ENCODE measurements around the gene RPS6KA3. TPM values are rescaled to one million over a fixed set of nuclear protein-coding genes. Genes with fewer than 3 reads are reported as not detected.

The RPS6KA3 gene
- total RNA-seq, 1 donor from 2014 or later = 43.0 TPM

GRCh38 chrX:20229155-20229554, 37.6 kb downstream of the RPS6KA3 start:
- no peak for TF ChIP-seq CTCF (IDR thresholded peaks at IDR 0.05)
- no peaks in the 10 kb centered on the region for H3K27me3 ChIP-seq
- H3K4me3 ChIP-seq = no peak overlapping the region
- H3K36me3 ChIP-seq = peaks cover 0 to 3% of the 10 kb centered on the region in 2 donors
- H3K27ac ChIP-seq = no peak overlapping the region
- H3K4me1 ChIP-seq = no peaks in the 10 kb centered on the region
- no peak for DNase-seq (ENCODE audit: low spot score in 2 of 2)
- H3K9me3 ChIP-seq = no peaks in the 10 kb centered on the region
- intact Hi-C loops (cut with DNase I) = no loop called here

GRCh38 chrX:20228245-20228644, 38.5 kb downstream of the RPS6KA3 start:
- peaks cover 0 to 3% of the 10 kb centered on the region in 2 donors for H3K36me3 ChIP-seq
- H3K4me3 ChIP-seq = no peak overlapping the region
- TF ChIP-seq CTCF (IDR thresholded peaks at IDR 0.05) = no peak
- H3K27ac ChIP-seq = no peak overlapping the region
- H3K4me1 ChIP-seq = no peaks in the 10 kb centered on the region
- no peaks in the 10 kb centered on the region for H3K9me3 ChIP-seq
- DNase-seq (ENCODE audit: low spot score in 2 of 2) = no peak
- no peaks in the 10 kb centered on the region for H3K27me3 ChIP-seq
- intact Hi-C loops (cut with DNase I) = no loop called here

GRCh38 chrX:20227116-20227515, 39.6 kb downstream of the RPS6KA3 start:
- Histone ChIP-seq H3K36me3 (no peaks in the 10 kb centered on the region), H3K4me3 (no peak overlapping the region), H3K27me3 (no peaks in the 10 kb centered on the region), H3K9me3 (no peaks in the 10 kb centered on the region), H3K27ac (no peak overlapping the region), H3K4me1 (no peaks in the 10 kb centered on the region)
- DNase-seq (ENCODE audit: low spot score in 2 of 2) = no peak
- no peak for TF ChIP-seq CTCF (IDR thresholded peaks at IDR 0.05)
- intact Hi-C loops (cut with DNase I) = no loop called here

- H3K9me3 ChIP-seq = no peaks in the 10 kb centered on the region
- intact Hi-C loops (cut with DNase I) = no loop called here
- H3K36me3 ChIP-seq = no peaks in the 10 kb centered on the region
- TF ChIP-seq CTCF (IDR thresholded peaks at IDR 0.05) = no peak
- no peak overlapping the region for H3K4me3 ChIP-seq
- H3K27me3 ChIP-seq = no peaks in the 10 kb centered on the region
- no peak overlapping the region for H3K27ac ChIP-seq
- DNase-seq (ENCODE audit: low spot score in 2 of 2) = no peak
- H3K4me1 ChIP-seq = no peaks in the 10 kb centered on the region
These were observed 41.2 kb downstream of the RPS6KA3 start for GRCh38 chrX:20225488-20225833.

GRCh38 chrX:20224814-20225487, 41.8 kb downstream of the RPS6KA3 start:
- intact Hi-C loops (cut with DNase I) = no loop called here
- no peak for DNase-seq (ENCODE audit: low spot score in 2 of 2)
- no peak for TF ChIP-seq CTCF (IDR thresholded peaks at IDR 0.05)
- Histone ChIP-seq H3K4me1 (no peaks in the 10 kb centered on the region), H3K36me3 (no peaks in the 10 kb centered on the region), H3K27me3 (no peaks in the 10 kb centered on the region), H3K9me3 (no peaks in the 10 kb centered on the region), H3K27ac (no peak overlapping the region), H3K4me3 (no peak overlapping the region)

GRCh38 chrX:20221902-20222301, 44.8 kb downstream of the RPS6KA3 start:
- Histone ChIP-seq H3K9me3 (no peaks in the 10 kb centered on the region), H3K27me3 (no peaks in the 10 kb centered on the region), H3K36me3 (no peaks in the 10 kb centered on the region), H3K4me3 (no peak overlapping the region), H3K4me1 (no peaks in the 10 kb centered on the region), H3K27ac (no peak overlapping the region)
- intact Hi-C loops (cut with DNase I) = no loop called here
- DNase-seq (ENCODE audit: low spot score in 2 of 2) = no peak
- no peak for TF ChIP-seq CTCF (IDR thresholded peaks at IDR 0.05)

Data from ascending aorta (tissue), 2 donors.